Upper lobe of left lung (tissue), 6 donors: ENCODE results near the gene BMP6. TPM values are rescaled to one million over a fixed set of nuclear protein-coding genes. Genes with fewer than 3 reads are reported as not detected.

Experiments used
- ATAC-seq, 2 donors: fragments of 200-7000 bp; cut with Tn5 transposase; one replicate each; pipeline ENCODE4 v1.9.1; 2022; ENCODE audit warnings: mild to moderate bottlenecking in 2 of 2, moderate library complexity in 2 of 2; ENCODE audit not compliant: low FRiP score in 2 of 2
- DNase-seq, 2 donors: peaks; one replicate each; pipeline ENCODE4 v3.0.0-alpha.2; 2019 to 2020
- H3K27ac ChIP-seq, 4 donors: fragments of 200-600 bp; sonication (generic); one replicate each; pipeline ENCODE4 v1.5.1; 2016 to 2019
- H3K27me3 ChIP-seq, 4 donors: fragments of 200-600 bp; sonication (generic); one replicate each; pipeline ENCODE4 v1.5.1; 2017 to 2019
- H3K36me3 ChIP-seq, 4 donors: fragments of 200-600 bp; sonication (generic); one replicate each; pipeline ENCODE4 v1.5.1; 2016 to 2019
- H3K4me1 ChIP-seq, 4 donors: fragments of 200-600 bp; sonication (generic); one replicate each; pipeline ENCODE4 v1.5.1; 2018 to 2019
- H3K4me3 ChIP-seq, 4 donors: fragments of 200-600 bp; sonication (generic); one replicate each; pipeline ENCODE4 v1.5.1; 2017 to 2019; ENCODE audit warnings: mild to moderate bottlenecking in 2 of 4, moderate library complexity in 1 of 4
- H3K9me3 ChIP-seq, 4 donors: fragments of 200-600 bp; sonication (generic); one replicate each; pipeline ENCODE4 v1.5.1; 2018 to 2019
- CTCF ChIP-seq, 6 experiments: fragments of 450-650 bp in 4 of 6; fragments of 200-600 bp in 2 of 6; sonication (generic) in 2 of 6; IDR thresholded peaks; one replicate each; pipeline ENCODE4 v1.5.1; 2016 to 2019; ENCODE audit warnings: antibody characterized with exemption in 6 of 6
- EP300 ChIP-seq, 4 donors: sonication (generic); formaldehyde crosslinking; IDR thresholded peaks; one replicate each; pipeline ENCODE4 v1.5.1; 2017; ENCODE audit warnings: antibody characterized with exemption in 4 of 4, control low read depth in 2 of 4
- POLR2A ChIP-seq, 4 donors: fragments of 450-650 bp; IDR thresholded peaks; one replicate each; pipeline ENCODE4 v1.5.1; 2016 to 2017; ENCODE audit warnings: antibody characterized with exemption in 4 of 4, mild to moderate bottlenecking in 2 of 4
- POLR2AphosphoS5 ChIP-seq, 2 donors: sonication (generic); formaldehyde crosslinking; IDR thresholded peaks; one replicate each; pipeline ENCODE4 v1.5.1; 2017; ENCODE audit warnings: antibody characterized with exemption in 2 of 2
- WGBS, 2 donors: methylation state at CpG; one replicate each; pipeline ENCODE4 v1.1.5; 2017 to 2018; 5-methylcytosine and 5-hydroxymethylcytosine counted together
- total RNA-seq, 6 donors: library from RNA; depleted of rRNA in 4 of 6; stranded (reverse); fragments of >200 nt in 4 of 6; gene quantifications; one replicate each; pipeline versions ENCODE4 v1.1.0 to v1.2.1, GENCODE V29; 2016 to 2021
- donor health status: DM: no; HTN: no; CAD: no; lungs with moderate emphysema.
- donor health status: DM: no; HTN: yes; CAD: no; lungs with severe emphysema.

BMP6 gene
- total RNA-seq, 6 donors from 2014 or later: 1.0 to 25.4 (median 5.2) TPM

GRCh38 chr6:7742223-7742785 is 16.4 kb downstream of the BMP6 start:
- H3K9me3 ChIP-seq: no peaks in the 10 kb centered on the region
- TF ChIP-seq EP300 (IDR thresholded peaks at IDR 0.05) (no peak), POLR2AphosphoS5 (IDR thresholded peaks at IDR 0.05) (no peak), CTCF (IDR thresholded peaks at IDR 0.05) (no peak), POLR2A (IDR thresholded peaks at IDR 0.05) (no peak)
- 52 to 67% methylated on average over 10 of the region's 10 CpGs for WGBS, 2 donors
- no peak for DNase-seq
- no peak overlapping the region for H3K4me3 ChIP-seq
- no peaks in the 10 kb centered on the region for H3K27me3 ChIP-seq
- no peak for ATAC-seq
- no peaks in the 10 kb centered on the region for H3K36me3 ChIP-seq
- H3K4me1 ChIP-seq: no peaks in the 10 kb centered on the region
- no peak overlapping the region for H3K27ac ChIP-seq

- no peaks in the 10 kb centered on the region for H3K36me3 ChIP-seq
- no peaks in the 10 kb centered on the region for H3K4me1 ChIP-seq
- WGBS, 2 donors: 90 to 93% methylated on average over 10 of the region's 10 CpGs
- H3K27me3 ChIP-seq: no peaks in the 10 kb centered on the region
- no peaks in the 10 kb centered on the region for H3K9me3 ChIP-seq
- ATAC-seq: no peak
- no peak overlapping the region for H3K4me3 ChIP-seq
- TF ChIP-seq POLR2AphosphoS5 (IDR thresholded peaks at IDR 0.05): no peak
- DNase-seq: peak in 1 of 2 donors; percentile 30
- no peak overlapping the region for H3K27ac ChIP-seq
Observed at GRCh38 chr6:7745942-7746341, 20.0 kb downstream of the BMP6 start.

- 88 to 93% methylated on average over 10 of the region's 10 CpGs for WGBS, 2 donors
- Histone ChIP-seq H3K9me3 (no peaks in the 10 kb centered on the region), H3K27ac (no peak overlapping the region), H3K36me3 (no peaks in the 10 kb centered on the region), H3K27me3 (no peaks in the 10 kb centered on the region), H3K4me3 (no peak overlapping the region), H3K4me1 (no peaks in the 10 kb centered on the region)
- ATAC-seq (no peak), DNase-seq (no peak)
- TF ChIP-seq CTCF (IDR thresholded peaks at IDR 0.05) (no peak), EP300 (IDR thresholded peaks at IDR 0.05) (no peak), POLR2AphosphoS5 (IDR thresholded peaks at IDR 0.05) (no peak), POLR2A (IDR thresholded peaks at IDR 0.05) (no peak)
Observed at GRCh38 chr6:7747016-7747415, 21.1 kb downstream of the BMP6 start.

GRCh38 chr6:7747433-7747832 is 21.5 kb downstream of the BMP6 start:
- TF ChIP-seq CTCF (IDR thresholded peaks at IDR 0.05) (no peak), EP300 (IDR thresholded peaks at IDR 0.05) (no peak), POLR2AphosphoS5 (IDR thresholded peaks at IDR 0.05) (no peak), POLR2A (IDR thresholded peaks at IDR 0.05) (no peak)
- H3K27ac ChIP-seq: no peak overlapping the region
- 89 to 92% methylated on average over 5 of the region's 5 CpGs for WGBS, 2 donors

GRCh38 chr6:7747901-7748504 is 22.1 kb downstream of the BMP6 start:
- DNase-seq: no peak
- no peak for ATAC-seq
- Histone ChIP-seq H3K36me3 (no peaks in the 10 kb centered on the region), H3K4me1 (no peaks in the 10 kb centered on the region), H3K4me3 (no peak overlapping the region), H3K27me3 (no peaks in the 10 kb centered on the region), H3K9me3 (no peaks in the 10 kb centered on the region), H3K27ac (no peak overlapping the region)
- no peak for TF ChIP-seq CTCF (IDR thresholded peaks at IDR 0.05)
- WGBS, 2 donors: 90 to 100% methylated on average over 2 of the region's 2 CpGs

More at GRCh38 chr6:7747433-7747832, 21.5 kb downstream of the BMP6 start:
- H3K27me3 ChIP-seq: no peaks in the 10 kb centered on the region
- H3K4me3 ChIP-seq: no peak overlapping the region
- ATAC-seq (no peak), DNase-seq (no peak)
- no peaks in the 10 kb centered on the region for H3K4me1 ChIP-seq
- no peaks in the 10 kb centered on the region for H3K36me3 ChIP-seq
- no peaks in the 10 kb centered on the region for H3K9me3 ChIP-seq
